Liver (tissue), 9 donors: ENCODE data around the gene IRF2BP2. TPM values are rescaled to one million over a fixed set of nuclear protein-coding genes. Genes with fewer than 3 reads are reported as not detected.

Source experiments
- DNase-seq: peaks from one replicate; pipeline ENCODE4 v3.0.0-alpha.2; 2017; ENCODE audit warnings: low spot score
- H3K27ac ChIP-seq, 2 donors: one replicate each; pipeline ENCODE4 v1.7.0; 2013; ENCODE audit warnings: inconsistent platforms in 2 of 2, low read length in 2 of 2, control low read depth in 1 of 2, low read depth in 1 of 2, mild to moderate bottlenecking in 1 of 2
- H3K27me3 ChIP-seq, 4 donors: one replicate each; pipeline versions ENCODE4 v1.6.1 to v1.7.0; 2013; ENCODE audit warnings: low read length in 3 of 4, inconsistent platforms in 1 of 4, mild to moderate bottlenecking in 1 of 4, moderate library complexity in 1 of 4; ENCODE audit not compliant: control insufficient read depth in 4 of 4, insufficient read depth in 4 of 4
- H3K36me3 ChIP-seq, 4 donors: one replicate each; pipeline versions ENCODE4 v1.6.1 to v1.7.0; 2013; ENCODE audit warnings: low read length in 3 of 4, mild to moderate bottlenecking in 3 of 4, low read depth in 1 of 4, moderate library complexity in 1 of 4; ENCODE audit not compliant: control insufficient read depth in 4 of 4, insufficient read depth in 3 of 4
- H3K4me1 ChIP-seq, 4 donors: one replicate each; pipeline versions ENCODE4 v1.6.1 to v1.7.0; 2013; ENCODE audit warnings: low read length in 3 of 4, mild to moderate bottlenecking in 3 of 4, moderate library complexity in 1 of 4; ENCODE audit not compliant: control insufficient read depth in 4 of 4, insufficient read depth in 4 of 4
- H3K4me3 ChIP-seq, 3 donors: one replicate each; pipeline versions ENCODE4 v1.6.1 to v1.7.0; 2013; ENCODE audit warnings: low read length in 3 of 3, control low read depth in 1 of 3, low read depth in 1 of 3, mild to moderate bottlenecking in 1 of 3
- H3K9ac ChIP-seq, 2 donors: one replicate each; pipeline ENCODE4 v1.7.0; 2013; ENCODE audit warnings: low read length in 2 of 2, mild to moderate bottlenecking in 2 of 2, moderate library complexity in 2 of 2, control low read depth in 1 of 2, low read depth in 1 of 2
- H3K9me3 ChIP-seq, 4 donors: one replicate each; pipeline versions ENCODE4 v1.6.1 to v1.7.0; 2013; ENCODE audit warnings: low read length in 3 of 4; ENCODE audit not compliant: control insufficient read depth in 4 of 4
- EGR1 ChIP-seq, 2 donors: IDR thresholded peaks; 2 replicates each; pipeline ENCODE4 v1.6.1; 2016 to 2018; ENCODE audit warnings: antibody characterized with exemption in 2 of 2, low read depth in 2 of 2
- FOXA1 ChIP-seq: IDR thresholded peaks from 2 replicates; pipeline ENCODE4 v1.6.1; 2016; ENCODE audit warnings: antibody characterized with exemption
- FOXA2 ChIP-seq: IDR thresholded peaks from 2 replicates; pipeline ENCODE4 v1.6.1; 2016; ENCODE audit warnings: antibody characterized with exemption
- GABPA ChIP-seq, 2 donors: IDR thresholded peaks in 1 of 2; conservative IDR thresholded peaks in 1 of 2; 2 replicates each; pipeline ENCODE4 v1.6.1; 2016; ENCODE audit warnings: antibody characterized with exemption in 2 of 2, mild to moderate bottlenecking in 1 of 2, moderate library complexity in 1 of 2
- HNF4A ChIP-seq, 2 donors: conservative IDR thresholded peaks; 2 replicates each; pipeline ENCODE4 v1.6.1; 2016; ENCODE audit warnings: antibody characterized with exemption in 2 of 2, mild to moderate bottlenecking in 2 of 2
- HNF4G ChIP-seq: IDR thresholded peaks from 2 replicates; pipeline ENCODE4 v1.6.1; 2016; ENCODE audit warnings: antibody characterized with exemption
- JUND ChIP-seq, 2 donors: IDR thresholded peaks; 2 replicates each; pipeline ENCODE4 v1.6.1; 2016; ENCODE audit warnings: antibody characterized with exemption in 2 of 2
- NR2F2 ChIP-seq: IDR thresholded peaks from 2 replicates; pipeline ENCODE4 v1.6.1; 2016; ENCODE audit warnings: antibody characterized with exemption
- RAD21 ChIP-seq, 2 donors: IDR thresholded peaks; 2 replicates each; pipeline ENCODE4 v1.6.1; 2016; ENCODE audit warnings: antibody characterized with exemption in 2 of 2, mild to moderate bottlenecking in 2 of 2
- RXRA ChIP-seq, 2 donors: IDR thresholded peaks; 2 replicates each; pipeline ENCODE4 v1.6.1; 2017 to 2018; ENCODE audit warnings: antibody characterized with exemption in 2 of 2, mild to moderate bottlenecking in 1 of 2
- SP1 ChIP-seq: IDR thresholded peaks from 2 replicates; pipeline ENCODE4 v1.6.1; 2018; ENCODE audit warnings: antibody characterized with exemption, mild to moderate bottlenecking
- TAF1 ChIP-seq: conservative IDR thresholded peaks from 2 replicates; pipeline ENCODE4 v1.6.1; 2016; ENCODE audit warnings: antibody characterized with exemption, mild to moderate bottlenecking
- YY1 ChIP-seq: IDR thresholded peaks from 2 replicates; pipeline ENCODE4 v1.6.1; 2016; ENCODE audit warnings: antibody characterized with exemption, mild to moderate bottlenecking
- WGBS: extraction: QIAGEN DNeasy Blood & Tissue Kit; methylation state at CpG from one replicate; pipeline ENCODE4 v1.1.7; 2013; 5-methylcytosine and 5-hydroxymethylcytosine counted together
- polyA plus RNA-seq, 2 donors: library from polyadenylated mRNA; stranded (reverse) in 1 of 2; unstranded in 1 of 2; fragments of 200-250 nt in 1 of 2; fragments of >200 nt in 1 of 2; fragmentation: Nextera tagmentation in 1 of 2; extraction: Ambion mirVana in 1 of 2; gene quantifications; one replicate each; pipeline versions ENCODE4 v1.2.1 to v1.2.3, GENCODE V29; 2013 to 2015
- total RNA-seq, 2 donors: library from RNA; depleted of rRNA; stranded (reverse); fragments of >200 nt; gene quantifications; one replicate each; pipeline ENCODE4 v1.2.3, GENCODE V29; 2014
- TF ChIP-seq, protein P1 (sequence below): IDR thresholded peaks from 2 replicates; pipeline ENCODE4 v1.6.1; 2016; ENCODE audit warnings: antibody characterized with exemption
- TF ChIP-seq, protein P2 (sequence below): fragments of 150-350 bp; IDR thresholded peaks from 2 replicates; pipeline ENCODE4 v1.5.1; 2017; ENCODE audit warnings: improper control_type of control experiment, low read depth, low read length; ENCODE audit not compliant: missing input control
- TF ChIP-seq, protein P3 (sequence below): IDR thresholded peaks from 2 replicates; pipeline ENCODE4 v1.6.1; 2016; ENCODE audit warnings: antibody characterized with exemption
- TF ChIP-seq, protein P4 (sequence below): IDR thresholded peaks from 2 replicates; pipeline ENCODE4 v1.6.1; 2016; ENCODE audit warnings: antibody characterized with exemption
- TF ChIP-seq, protein P5 (sequence below): IDR thresholded peaks from 2 replicates; pipeline ENCODE4 v1.6.1; 2016; ENCODE audit warnings: antibody characterized with exemption, mild to moderate bottlenecking
- donor health status: healthy.
- donor health status: healthy.
- donor health status: healthy.
- donor health status: healthy.
- donor health status: healthy.

IRF2BP2 gene
- total and polyA plus RNA-seq, 4 donors: 22.2 to 48.2 (median 35.4) TPM

DNA sequence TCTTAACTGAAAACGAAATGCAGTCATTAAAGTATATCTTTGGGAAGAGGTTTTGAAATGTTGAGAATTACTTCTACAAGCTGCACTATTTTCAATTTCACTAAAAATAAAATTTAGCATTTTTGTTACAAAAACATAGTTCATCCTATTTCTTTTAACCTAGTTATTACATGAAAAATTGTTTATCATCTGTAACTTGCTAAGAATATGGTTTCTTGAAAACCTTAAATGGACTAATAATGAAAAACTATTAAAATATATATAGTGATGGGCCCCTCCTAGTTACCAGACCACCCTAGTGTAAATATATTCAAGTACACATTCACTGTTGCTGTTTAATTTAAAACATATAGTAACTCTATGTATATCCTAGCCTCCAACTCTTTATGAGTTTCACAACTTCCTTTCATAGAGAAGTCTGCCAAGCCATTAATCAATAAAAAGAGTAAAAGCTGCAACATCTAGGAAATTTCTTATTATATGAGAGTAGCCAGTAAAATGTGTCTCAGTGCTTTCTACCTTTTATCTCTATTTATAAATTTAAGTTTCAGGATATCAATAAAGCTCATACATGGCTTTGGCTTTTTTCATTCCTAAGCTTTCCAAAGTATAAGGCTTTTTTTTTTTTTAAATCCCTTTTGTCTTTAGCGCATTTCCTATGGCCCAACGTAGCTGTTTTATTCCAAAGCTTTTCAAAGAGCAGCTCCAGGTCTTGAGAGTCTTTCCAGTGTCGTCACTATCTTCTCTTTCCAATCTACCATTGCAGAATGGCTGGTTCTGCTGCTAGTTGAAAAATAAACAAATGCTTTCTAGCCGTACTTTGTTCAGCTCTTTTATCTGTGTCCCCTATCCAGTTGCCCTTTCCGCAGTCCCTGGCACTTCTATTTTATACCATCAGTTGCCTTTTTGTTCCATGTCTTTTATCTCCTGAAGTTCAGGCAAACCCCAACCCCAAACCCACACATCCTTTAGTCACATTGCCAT, 6.5 kb downstream of the IRF2BP2 start (continued):
- TF ChIP-seq, protein P1, sequence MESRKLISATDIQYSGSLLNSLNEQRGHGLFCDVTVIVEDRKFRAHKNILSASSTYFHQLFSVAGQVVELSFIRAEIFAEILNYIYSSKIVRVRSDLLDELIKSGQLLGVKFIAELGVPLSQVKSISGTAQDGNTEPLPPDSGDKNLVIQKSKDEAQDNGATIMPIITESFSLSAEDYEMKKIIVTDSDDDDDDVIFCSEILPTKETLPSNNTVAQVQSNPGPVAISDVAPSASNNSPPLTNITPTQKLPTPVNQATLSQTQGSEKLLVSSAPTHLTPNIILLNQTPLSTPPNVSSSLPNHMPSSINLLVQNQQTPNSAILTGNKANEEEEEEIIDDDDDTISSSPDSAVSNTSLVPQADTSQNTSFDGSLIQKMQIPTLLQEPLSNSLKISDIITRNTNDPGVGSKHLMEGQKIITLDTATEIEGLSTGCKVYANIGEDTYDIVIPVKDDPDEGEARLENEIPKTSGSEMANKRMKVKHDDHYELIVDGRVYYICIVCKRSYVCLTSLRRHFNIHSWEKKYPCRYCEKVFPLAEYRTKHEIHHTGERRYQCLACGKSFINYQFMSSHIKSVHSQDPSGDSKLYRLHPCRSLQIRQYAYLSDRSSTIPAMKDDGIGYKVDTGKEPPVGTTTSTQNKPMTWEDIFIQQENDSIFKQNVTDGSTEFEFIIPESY: no peak
- TF ChIP-seq FOXA2 (no peak), EGR1 (IDR thresholded peaks at IDR 0.05; ENCODE audit: low read depth in 2 of 2) (no peak), TAF1 (peak; percentile 66), JUND (IDR thresholded peaks at IDR 0.05) (peak in 1 of 2 donors; percentile 30), GABPA (IDR thresholded peaks at IDR 0.05 in 1 of 2, conservative IDR thresholded peaks at IDR 0.05 in 1 of 2) (no peak), HNF4G (peak; percentile 9)

DNA sequence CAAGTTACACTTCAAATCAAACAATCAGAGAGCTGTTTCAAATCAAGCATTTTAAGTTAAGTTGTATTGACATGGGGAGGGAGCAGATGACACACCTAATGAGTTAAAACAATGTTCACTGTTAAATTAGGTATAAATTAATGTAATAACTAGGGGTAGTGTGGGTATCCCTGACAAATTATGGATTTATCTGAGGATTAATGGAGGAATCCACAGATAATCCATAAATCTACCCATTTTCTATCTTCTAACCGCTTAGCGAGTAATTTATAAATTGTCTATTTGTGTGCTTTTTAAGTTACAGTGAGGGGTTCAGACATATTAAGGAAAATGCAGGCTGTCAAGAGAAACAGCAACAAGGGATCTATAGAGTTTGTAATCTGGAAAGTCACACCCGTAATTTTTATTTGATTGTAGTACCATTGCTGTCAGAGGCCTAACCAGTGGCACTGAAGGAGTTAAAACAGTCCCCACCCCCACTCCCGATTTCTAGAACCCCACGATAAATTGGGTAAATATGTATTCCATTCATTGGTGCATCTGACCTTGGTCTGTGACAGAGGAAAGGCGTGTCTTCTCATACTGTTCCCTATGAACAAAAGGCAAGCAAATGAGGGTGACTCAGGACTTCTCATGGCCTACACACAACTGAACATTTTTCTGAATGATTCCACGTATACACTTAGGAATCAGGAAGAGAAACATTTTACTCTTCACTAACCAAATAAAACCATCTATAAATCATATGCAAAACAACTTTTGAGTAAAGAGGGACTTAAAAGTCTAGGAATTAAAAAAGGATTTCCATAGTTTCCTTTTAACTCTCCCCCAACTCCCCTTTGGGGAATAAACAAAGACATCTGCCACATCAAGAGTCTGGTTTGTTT, 7.4 kb downstream of the IRF2BP2 start:
- Histone ChIP-seq H3K36me3 (peaks cover 0 to 11% (median 0%) of the 10 kb centered on the region in 4 donors), H3K9ac (peak overlapping the region; percentile 39 to 99), H3K27ac (peak overlapping the region; percentile 97 to 100), H3K9me3 (no peaks in the 10 kb centered on the region), H3K27me3 (no peaks in the 10 kb centered on the region), H3K4me1 (peaks cover 7 to 57% (median 35%) of the 10 kb centered on the region in 4 donors), H3K4me3 (no peak overlapping the region)
- DNase-seq: no peak
- TF ChIP-seq, protein P2, sequence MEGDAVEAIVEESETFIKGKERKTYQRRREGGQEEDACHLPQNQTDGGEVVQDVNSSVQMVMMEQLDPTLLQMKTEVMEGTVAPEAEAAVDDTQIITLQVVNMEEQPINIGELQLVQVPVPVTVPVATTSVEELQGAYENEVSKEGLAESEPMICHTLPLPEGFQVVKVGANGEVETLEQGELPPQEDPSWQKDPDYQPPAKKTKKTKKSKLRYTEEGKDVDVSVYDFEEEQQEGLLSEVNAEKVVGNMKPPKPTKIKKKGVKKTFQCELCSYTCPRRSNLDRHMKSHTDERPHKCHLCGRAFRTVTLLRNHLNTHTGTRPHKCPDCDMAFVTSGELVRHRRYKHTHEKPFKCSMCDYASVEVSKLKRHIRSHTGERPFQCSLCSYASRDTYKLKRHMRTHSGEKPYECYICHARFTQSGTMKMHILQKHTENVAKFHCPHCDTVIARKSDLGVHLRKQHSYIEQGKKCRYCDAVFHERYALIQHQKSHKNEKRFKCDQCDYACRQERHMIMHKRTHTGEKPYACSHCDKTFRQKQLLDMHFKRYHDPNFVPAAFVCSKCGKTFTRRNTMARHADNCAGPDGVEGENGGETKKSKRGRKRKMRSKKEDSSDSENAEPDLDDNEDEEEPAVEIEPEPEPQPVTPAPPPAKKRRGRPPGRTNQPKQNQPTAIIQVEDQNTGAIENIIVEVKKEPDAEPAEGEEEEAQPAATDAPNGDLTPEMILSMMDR: no peak
- TF ChIP-seq, protein P3, sequence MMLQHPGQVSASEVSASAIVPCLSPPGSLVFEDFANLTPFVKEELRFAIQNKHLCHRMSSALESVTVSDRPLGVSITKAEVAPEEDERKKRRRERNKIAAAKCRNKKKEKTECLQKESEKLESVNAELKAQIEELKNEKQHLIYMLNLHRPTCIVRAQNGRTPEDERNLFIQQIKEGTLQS: no peak
- TF ChIP-seq FOXA1 (no peak), TAF1 (no peak), YY1 (no peak), RXRA (IDR thresholded peaks at IDR 0.05) (peak in 1 of 2 donors; percentile 4), HNF4A (conservative IDR thresholded peaks at IDR 0.05) (no peak), EGR1 (IDR thresholded peaks at IDR 0.05; ENCODE audit: low read depth in 2 of 2) (no peak), FOXA2 (no peak), NR2F2 (no peak), GABPA (IDR thresholded peaks at IDR 0.05 in 1 of 2, conservative IDR thresholded peaks at IDR 0.05 in 1 of 2) (no peak), HNF4G (no peak), SP1 (peak; percentile 35), JUND (IDR thresholded peaks at IDR 0.05) (peak in 1 of 2 donors; percentile 46), RAD21 (IDR thresholded peaks at IDR 0.05) (peak; percentile 9 to 36)
- TF ChIP-seq, protein P4, sequence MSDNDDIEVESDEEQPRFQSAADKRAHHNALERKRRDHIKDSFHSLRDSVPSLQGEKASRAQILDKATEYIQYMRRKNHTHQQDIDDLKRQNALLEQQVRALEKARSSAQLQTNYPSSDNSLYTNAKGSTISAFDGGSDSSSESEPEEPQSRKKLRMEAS: peak; percentile 23
- TF ChIP-seq, protein P1: no peak
- TF ChIP-seq, protein P5, sequence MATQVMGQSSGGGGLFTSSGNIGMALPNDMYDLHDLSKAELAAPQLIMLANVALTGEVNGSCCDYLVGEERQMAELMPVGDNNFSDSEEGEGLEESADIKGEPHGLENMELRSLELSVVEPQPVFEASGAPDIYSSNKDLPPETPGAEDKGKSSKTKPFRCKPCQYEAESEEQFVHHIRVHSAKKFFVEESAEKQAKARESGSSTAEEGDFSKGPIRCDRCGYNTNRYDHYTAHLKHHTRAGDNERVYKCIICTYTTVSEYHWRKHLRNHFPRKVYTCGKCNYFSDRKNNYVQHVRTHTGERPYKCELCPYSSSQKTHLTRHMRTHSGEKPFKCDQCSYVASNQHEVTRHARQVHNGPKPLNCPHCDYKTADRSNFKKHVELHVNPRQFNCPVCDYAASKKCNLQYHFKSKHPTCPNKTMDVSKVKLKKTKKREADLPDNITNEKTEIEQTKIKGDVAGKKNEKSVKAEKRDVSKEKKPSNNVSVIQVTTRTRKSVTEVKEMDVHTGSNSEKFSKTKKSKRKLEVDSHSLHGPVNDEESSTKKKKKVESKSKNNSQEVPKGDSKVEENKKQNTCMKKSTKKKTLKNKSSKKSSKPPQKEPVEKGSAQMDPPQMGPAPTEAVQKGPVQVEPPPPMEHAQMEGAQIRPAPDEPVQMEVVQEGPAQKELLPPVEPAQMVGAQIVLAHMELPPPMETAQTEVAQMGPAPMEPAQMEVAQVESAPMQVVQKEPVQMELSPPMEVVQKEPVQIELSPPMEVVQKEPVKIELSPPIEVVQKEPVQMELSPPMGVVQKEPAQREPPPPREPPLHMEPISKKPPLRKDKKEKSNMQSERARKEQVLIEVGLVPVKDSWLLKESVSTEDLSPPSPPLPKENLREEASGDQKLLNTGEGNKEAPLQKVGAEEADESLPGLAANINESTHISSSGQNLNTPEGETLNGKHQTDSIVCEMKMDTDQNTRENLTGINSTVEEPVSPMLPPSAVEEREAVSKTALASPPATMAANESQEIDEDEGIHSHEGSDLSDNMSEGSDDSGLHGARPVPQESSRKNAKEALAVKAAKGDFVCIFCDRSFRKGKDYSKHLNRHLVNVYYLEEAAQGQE: no peak
- WGBS: 46% methylated on average over 7 of the region's 7 CpGs
